Natural killer cell treated with Interleukin-12 subunit alpha and Interleukin-12 subunit beta and Interleukin-15 and Interleukin-18, amount 100 ng/mL, for 72 hours (primary cell): Measurements from ENCODE around the gene CNNM1. TPM values are rescaled to one million over a fixed set of nuclear protein-coding genes. Genes with fewer than 3 reads are reported as not detected.

Source experiments
- ATAC-seq, 2 donors: fragments of 150-1000 bp; cut with Tn5 transposase in 1 of 2; sonication (Bioruptor Pico), chemical (Tn5 transposase) in 1 of 2; 2 replicates each; pipeline ENCODE4 v1.10.0; 2021
- DNase-seq: peaks from one replicate; pipeline ENCODE4 v3.0.0; 2022; ENCODE audit warnings: low spot score
- H3K27ac Mint-ChIP-seq, 2 donors: 1 replicate in 1 of 2; 2 replicates in 1 of 2; pipeline ENCODE4 v1.8.0; 2022; ENCODE audit warnings: mixed read lengths in 2 of 2, mild to moderate bottlenecking in 1 of 2, moderate library complexity in 1 of 2
- H3K27me3 Mint-ChIP-seq, 2 donors: 1 replicate in 1 of 2; 2 replicates in 1 of 2; pipeline ENCODE4 v1.8.0; 2022; ENCODE audit warnings: mixed read lengths in 2 of 2
- H3K36me3 Mint-ChIP-seq: one replicate; pipeline ENCODE4 v1.8.0; 2022; ENCODE audit warnings: mixed read lengths
- H3K4me1 Mint-ChIP-seq, 2 donors: 1 replicate in 1 of 2; 2 replicates in 1 of 2; pipeline ENCODE4 v1.8.0; 2022; ENCODE audit warnings: low read depth in 2 of 2, mixed read lengths in 2 of 2, mild to moderate bottlenecking in 1 of 2
- H3K4me3 Mint-ChIP-seq: one replicate; pipeline ENCODE4 v1.8.0; 2022; ENCODE audit warnings: mixed read lengths
- H3K9me3 Mint-ChIP-seq: 2 replicates; pipeline ENCODE4 v1.8.0; 2022; ENCODE audit warnings: mixed read lengths
- total RNA-seq, 2 donors: library from RNA; stranded (reverse); gene quantifications; one replicate each; pipeline ENCODE4 v1.2.3, GENCODE V29; 2022

CNNM1 gene
- total RNA-seq, 2 donors from 2014 or later, result not detected

DNA sequence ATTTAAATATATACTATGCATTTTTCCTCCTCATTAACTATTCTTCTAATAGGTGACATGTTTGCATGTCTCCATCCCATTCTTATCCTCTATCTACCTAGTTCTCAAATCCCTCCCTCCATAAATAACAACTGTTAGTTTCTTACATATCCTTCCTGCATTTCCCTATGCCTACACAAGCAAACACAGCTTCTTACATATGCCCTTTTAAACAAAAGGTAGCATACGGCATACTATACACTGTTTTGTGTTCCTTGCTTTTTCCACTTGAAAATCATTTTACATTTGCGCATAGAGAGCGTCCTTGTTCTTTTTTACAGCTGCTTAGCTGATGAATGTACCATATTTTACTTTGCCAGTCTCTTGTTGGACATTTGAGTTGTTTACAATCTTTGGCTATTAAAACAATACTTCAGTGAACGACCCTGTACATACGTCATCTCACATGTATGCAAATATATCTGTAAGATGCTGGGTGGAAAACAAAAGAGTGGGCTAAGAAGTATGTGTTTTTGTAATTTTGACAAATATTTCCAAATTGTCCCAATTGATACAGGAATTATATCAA lies 93.5 kb downstream of the CNNM1 start:
- no peaks in the 10 kb centered on the region for H3K9me3 Mint-ChIP-seq
- no peak for DNase-seq
- peaks cover 0 to 2% of the 10 kb centered on the region in 2 donors for H3K4me1 Mint-ChIP-seq
- no peak overlapping the region for H3K4me3 Mint-ChIP-seq
- ATAC-seq, result no peak
- no peak overlapping the region for H3K27ac Mint-ChIP-seq
- no peaks in the 10 kb centered on the region for H3K27me3 Mint-ChIP-seq
- H3K36me3 Mint-ChIP-seq, result peaks cover 23% of the 10 kb centered on the region

DNA sequence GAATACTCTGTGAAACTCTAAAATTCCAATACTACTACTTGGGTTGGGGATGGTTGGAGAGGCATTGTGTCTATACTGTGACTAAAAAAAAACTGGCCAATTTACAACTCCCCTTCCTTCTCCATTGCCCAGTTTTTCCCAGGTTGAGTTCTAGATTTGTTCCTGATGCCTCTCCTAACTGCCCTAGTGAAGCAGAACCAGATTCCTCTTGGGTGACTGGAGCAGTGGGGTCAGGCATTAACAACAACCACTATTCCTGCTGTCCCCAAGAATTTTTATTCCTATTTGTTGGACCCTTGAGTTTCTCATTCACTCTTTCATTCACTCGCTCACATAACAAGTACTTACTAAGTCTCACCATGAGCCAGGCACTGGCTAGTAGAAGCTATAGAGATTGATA lies 95.5 kb downstream of the CNNM1 start:
- H3K27ac Mint-ChIP-seq, result no peak overlapping the region
- DNase-seq (no peak), ATAC-seq (no peak)
- no peaks in the 10 kb centered on the region for H3K27me3 Mint-ChIP-seq
- H3K36me3 Mint-ChIP-seq, result peaks cover 10% of the 10 kb centered on the region
- no peaks in the 10 kb centered on the region for H3K9me3 Mint-ChIP-seq
- no peak overlapping the region for H3K4me3 Mint-ChIP-seq
- H3K4me1 Mint-ChIP-seq, result peaks cover 9 to 11% of the 10 kb centered on the region in 2 donors

DNA sequence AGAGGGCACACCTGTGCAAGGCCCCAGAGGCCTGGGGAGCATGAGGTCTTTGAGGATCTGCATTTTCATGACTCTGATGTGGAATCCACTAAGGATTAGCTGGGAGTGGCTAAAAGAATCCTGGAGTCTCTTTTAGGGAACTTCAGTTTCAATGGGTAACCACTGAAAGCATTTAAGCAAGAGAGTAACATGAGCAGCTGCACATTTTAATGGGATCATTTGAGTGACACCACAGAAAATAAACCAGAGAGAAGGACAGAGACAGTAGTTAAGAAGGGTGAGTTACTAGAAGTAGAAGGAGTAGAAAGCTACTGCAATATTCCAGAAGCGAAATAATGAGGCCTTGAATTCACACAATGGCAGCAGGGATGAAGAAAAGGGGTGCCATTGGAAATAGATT lies 96.0 kb downstream of the CNNM1 start:
- H3K27me3 Mint-ChIP-seq, result no peaks in the 10 kb centered on the region
- H3K4me1 Mint-ChIP-seq, result peaks cover 15 to 17% of the 10 kb centered on the region in 2 donors
- no peak for DNase-seq
- H3K27ac Mint-ChIP-seq, result no peak overlapping the region
- H3K9me3 Mint-ChIP-seq, result no peaks in the 10 kb centered on the region
- ATAC-seq, result no peak
- H3K4me3 Mint-ChIP-seq, result no peak overlapping the region
- H3K36me3 Mint-ChIP-seq, result peaks cover 10% of the 10 kb centered on the region

DNA sequence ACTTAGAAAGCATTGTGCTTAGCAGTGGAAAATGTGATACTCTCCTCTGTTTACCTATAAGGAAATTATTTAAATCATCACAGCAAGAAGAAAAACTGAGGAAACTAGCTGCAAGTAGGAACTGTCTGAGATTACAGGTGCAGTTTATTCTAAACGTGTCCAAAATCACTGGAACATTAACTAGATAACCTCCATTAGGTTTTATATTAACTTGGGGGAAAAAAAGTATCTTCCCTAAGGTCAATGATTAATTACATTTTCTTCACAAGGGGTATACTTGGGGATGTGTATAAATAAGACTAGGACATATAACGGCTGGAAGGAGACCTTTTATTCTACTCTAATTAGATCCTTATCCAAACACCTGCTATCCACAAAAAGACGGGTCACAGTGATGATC lies 97.5 kb downstream of the CNNM1 start:
- Mint-ChIP-seq H3K9me3 (no peaks in the 10 kb centered on the region), H3K4me3 (no peak overlapping the region), H3K36me3 (peaks cover 10% of the 10 kb centered on the region), H3K27me3 (no peaks in the 10 kb centered on the region), H3K27ac (no peak overlapping the region), H3K4me1 (peaks cover 25 to 26% of the 10 kb centered on the region in 2 donors)
- no peak for DNase-seq
- ATAC-seq, result no peak

DNA sequence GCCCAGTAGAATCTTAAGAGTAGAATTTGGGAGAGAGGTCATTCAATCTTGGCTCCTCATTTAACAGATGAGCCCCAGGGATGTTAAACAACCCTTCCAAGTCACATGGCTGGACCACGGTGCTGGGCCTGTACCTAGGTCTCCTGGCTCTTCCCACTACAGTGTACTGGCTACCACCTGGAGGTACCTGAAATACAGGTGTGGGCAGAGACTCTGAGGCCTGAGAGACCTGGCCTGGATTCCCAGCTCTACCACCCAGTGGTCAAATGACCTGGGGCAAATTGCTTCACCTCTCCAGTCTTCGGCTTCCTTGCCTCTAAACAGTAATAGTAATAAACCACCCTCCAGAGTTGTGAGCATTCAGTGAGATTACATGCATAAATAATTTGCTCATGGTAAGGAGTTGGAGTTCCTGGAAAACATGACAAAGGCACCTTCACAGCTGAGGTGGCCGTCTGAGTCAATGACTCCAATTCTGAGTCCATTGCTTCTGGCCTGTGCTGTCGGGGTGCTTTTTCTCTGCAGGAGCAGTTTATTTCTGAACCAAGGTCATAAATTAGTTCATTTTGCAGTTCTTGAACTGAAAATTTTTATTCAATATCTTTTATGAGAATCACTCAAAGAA lies 98.5 kb downstream of the CNNM1 start:
- Mint-ChIP-seq H3K4me3 (no peak overlapping the region), H3K27me3 (no peaks in the 10 kb centered on the region), H3K36me3 (peaks cover 10% of the 10 kb centered on the region), H3K9me3 (no peaks in the 10 kb centered on the region), H3K4me1 (peaks cover 29 to 34% of the 10 kb centered on the region in 2 donors), H3K27ac (no peak overlapping the region)
- DNase-seq, result no peak
- ATAC-seq, result no peak

DNA sequence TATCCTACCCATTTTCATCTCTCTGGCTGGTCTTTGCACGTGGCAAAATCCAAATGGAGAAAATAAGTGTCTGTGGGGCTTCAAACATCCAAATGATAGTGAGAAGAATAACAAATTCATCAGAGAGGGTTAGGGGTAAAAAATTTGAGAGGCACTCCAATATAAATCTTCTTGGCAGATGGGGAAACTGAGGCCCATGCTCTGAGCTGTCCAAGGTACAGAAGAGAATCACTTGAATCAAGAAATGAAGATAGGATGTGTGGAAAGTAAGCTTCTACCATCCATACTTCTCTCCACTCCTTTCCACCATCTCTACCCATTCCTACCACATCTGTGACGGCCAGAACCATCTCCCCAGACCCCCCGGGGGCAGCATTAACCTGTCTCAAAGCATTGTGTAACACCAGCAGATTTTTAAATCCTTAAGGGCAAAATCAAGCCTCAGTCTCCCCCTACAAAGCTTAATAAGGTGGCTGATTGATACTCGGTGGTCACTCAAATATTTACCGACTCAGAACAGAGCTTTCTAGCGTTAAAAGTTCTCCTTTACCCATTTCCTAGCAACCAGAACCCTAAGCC lies 100.5 kb downstream of the CNNM1 start:
- no peak for DNase-seq
- no peak for ATAC-seq
- peaks cover 9% of the 10 kb centered on the region for H3K36me3 Mint-ChIP-seq
- peak overlapping the region; percentile 86 to 96 for H3K27ac Mint-ChIP-seq
- no peaks in the 10 kb centered on the region for H3K9me3 Mint-ChIP-seq
- no peaks in the 10 kb centered on the region for H3K27me3 Mint-ChIP-seq
- peaks cover 35 to 38% of the 10 kb centered on the region in 2 donors for H3K4me1 Mint-ChIP-seq
- H3K4me3 Mint-ChIP-seq, result peak overlapping the region; percentile 100

DNA sequence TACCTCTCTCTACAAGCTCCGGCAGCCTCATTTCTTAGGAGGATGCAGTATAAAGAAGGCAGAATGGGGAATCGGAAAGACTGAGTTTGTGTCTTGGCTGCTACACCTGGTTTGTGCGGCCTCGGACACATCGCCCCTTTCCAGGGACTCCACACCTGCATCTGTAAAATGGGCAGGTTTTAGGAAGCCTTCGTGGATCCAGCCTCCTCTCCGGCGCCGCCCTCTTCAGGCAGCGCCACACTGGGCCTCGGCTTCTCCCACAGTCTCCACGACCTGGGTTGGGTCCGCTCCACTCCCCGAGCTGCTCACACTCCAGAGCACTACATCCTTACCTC lies 100.9 kb downstream of the CNNM1 start:
- H3K9me3 Mint-ChIP-seq, result no peaks in the 10 kb centered on the region
- H3K36me3 Mint-ChIP-seq, result peaks cover 4% of the 10 kb centered on the region
- peak; percentile 3 to 10 for ATAC-seq
- H3K27me3 Mint-ChIP-seq, result no peaks in the 10 kb centered on the region
- peak overlapping the region; percentile 86 to 96 for H3K27ac Mint-ChIP-seq
- H3K4me1 Mint-ChIP-seq, result peaks cover 36 to 40% of the 10 kb centered on the region in 2 donors
- peak overlapping the region; percentile 100 for H3K4me3 Mint-ChIP-seq
- DNase-seq, result no peak

DNA sequence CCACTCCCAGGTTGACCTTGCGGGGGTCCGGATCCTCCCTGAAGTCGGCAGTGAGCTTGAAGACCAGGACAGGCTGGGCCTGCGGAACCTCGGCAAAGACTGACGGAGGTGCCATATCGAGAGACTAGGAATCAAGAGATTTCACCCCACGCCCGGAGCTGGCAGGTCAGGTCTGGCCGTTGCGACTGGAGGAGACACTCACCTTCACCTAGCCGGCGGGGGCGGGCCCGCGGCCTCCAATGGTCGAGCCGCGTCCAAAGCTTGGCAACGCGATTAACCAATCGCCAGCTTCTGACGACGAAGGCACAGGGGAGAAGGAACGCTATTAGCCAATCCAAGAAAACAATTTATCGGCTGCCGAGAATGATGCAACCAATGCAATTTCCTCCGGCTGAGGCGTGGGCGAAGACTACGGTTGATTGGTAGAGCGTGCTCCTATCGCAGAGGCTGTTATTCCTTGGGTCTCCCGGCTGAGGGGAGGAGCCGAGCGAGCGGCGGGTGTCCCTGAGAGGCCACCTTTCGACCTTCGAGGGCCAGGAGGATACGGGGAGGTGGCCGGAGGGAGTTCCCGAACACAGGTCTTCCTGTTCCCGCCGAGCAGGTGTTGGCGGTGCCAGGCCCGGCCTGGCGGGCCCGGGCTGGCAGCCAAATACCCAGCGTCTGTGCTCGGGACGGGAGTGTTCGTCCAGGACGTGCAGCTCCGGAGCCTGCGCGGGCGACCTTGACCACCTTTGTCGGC lies 101.5 kb downstream of the CNNM1 start, which contains the start of gene GOT1:
TSS of gene GOT1 (minus strand) at position 174 of the 739 bp plus-strand sequence. CDS start at position 115, 59 bp downstream.
- Mint-ChIP-seq H3K27me3 (no peaks in the 10 kb centered on the region), H3K9me3 (no peaks in the 10 kb centered on the region), H3K36me3 (no peaks in the 10 kb centered on the region), H3K27ac (peak within 1 kb of the TSS; percentile 86 to 96), H3K4me3 (peak within 1 kb of the TSS; percentile 100), H3K4me1 (peaks cover 36 to 40% of the 10 kb centered on the region in 2 donors)
- peak; percentile 97 for ATAC-seq
- DNase-seq, result peak; percentile 94

DNA sequence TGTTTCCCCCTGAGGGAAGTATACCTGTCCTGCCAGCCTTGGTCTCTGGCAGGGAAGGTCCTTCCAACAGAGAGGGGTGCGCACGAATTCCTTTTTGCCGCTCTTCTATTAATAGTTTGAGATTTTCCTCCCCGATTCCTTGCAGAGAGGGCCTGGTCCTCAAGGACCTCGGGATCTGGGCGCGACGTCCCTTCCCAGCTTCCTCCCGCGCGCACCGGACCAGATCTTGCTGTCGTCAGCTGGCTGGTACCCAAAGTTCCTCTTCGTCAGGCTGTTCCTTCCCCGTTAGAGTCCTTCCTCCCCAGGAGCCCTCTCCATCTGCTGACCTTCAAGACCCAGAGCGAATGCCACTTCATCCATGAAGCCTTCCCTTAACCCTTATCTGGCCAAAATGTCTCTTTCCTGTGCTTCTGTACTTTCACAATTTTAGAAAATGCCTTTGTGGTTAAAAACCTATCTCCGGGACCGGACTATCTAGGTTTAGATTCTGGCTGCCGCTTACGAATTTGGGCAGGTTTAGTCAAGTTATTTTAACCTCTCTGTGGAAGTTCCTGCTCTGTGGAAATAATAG lies 102.1 kb downstream of the CNNM1 start:
- Mint-ChIP-seq H3K4me3 (peak overlapping the region; percentile 100), H3K9me3 (no peaks in the 10 kb centered on the region), H3K27ac (peak overlapping the region; percentile 86 to 96), H3K36me3 (no peaks in the 10 kb centered on the region), H3K4me1 (peaks cover 36 to 40% of the 10 kb centered on the region in 2 donors), H3K27me3 (no peaks in the 10 kb centered on the region)
- ATAC-seq, result no peak
- no peak for DNase-seq

DNA sequence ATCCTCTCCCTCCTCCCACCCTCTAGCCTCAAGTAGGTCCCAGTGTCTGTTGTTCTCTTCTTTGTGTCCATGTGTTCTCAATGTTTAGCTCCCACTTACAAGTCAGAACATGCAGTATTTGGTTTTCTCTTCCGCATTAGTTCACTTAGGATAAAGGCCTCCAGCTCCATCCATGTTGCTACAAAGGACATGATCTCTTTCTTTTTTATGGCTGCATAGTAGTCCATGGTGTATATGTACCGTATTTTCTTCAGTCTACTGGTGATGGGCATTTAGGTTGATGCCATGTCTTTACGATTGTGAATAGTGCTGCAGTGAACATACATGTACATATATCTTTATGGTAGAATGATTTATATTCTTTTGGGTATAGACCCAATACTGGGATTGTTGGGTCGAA lies 102.9 kb downstream of the CNNM1 start:
- H3K4me1 Mint-ChIP-seq, result peaks cover 36 to 40% of the 10 kb centered on the region in 2 donors

DNA sequence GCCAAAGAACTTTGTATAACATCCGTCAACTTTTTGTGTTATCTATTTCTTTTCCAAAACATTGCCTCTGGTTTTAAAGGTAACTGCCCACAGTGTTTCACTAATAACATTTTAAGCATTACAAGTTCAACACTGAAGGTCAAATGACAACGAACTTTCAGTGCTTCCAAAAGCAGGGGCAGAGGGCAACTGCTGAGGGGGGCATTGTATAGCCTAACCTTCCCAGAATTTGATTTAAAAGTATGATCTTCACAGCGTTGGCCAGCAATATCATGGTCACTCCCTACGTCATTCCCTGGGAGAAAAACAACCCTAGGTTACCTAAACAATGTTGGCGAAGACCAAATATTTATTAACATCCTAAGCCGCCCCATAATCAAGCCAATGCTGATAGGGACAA lies 103.7 kb downstream of the CNNM1 start:
- Mint-ChIP-seq H3K36me3 (no peaks in the 10 kb centered on the region), H3K4me1 (peaks cover 36 to 40% of the 10 kb centered on the region in 2 donors), H3K27me3 (no peaks in the 10 kb centered on the region), H3K4me3 (no peak overlapping the region), H3K9me3 (no peaks in the 10 kb centered on the region), H3K27ac (no peak overlapping the region)
- DNase-seq, result no peak
- no peak for ATAC-seq

More for the DNA sequence above, 102.9 kb downstream of the CNNM1 start:
- H3K9me3 Mint-ChIP-seq, result no peaks in the 10 kb centered on the region
- no peaks in the 10 kb centered on the region for H3K27me3 Mint-ChIP-seq
- ATAC-seq (no peak), DNase-seq (no peak)
- peak overlapping the region; percentile 86 to 96 for H3K27ac Mint-ChIP-seq
- H3K36me3 Mint-ChIP-seq, result no peaks in the 10 kb centered on the region
- H3K4me3 Mint-ChIP-seq, result peak overlapping the region; percentile 100

DNA sequence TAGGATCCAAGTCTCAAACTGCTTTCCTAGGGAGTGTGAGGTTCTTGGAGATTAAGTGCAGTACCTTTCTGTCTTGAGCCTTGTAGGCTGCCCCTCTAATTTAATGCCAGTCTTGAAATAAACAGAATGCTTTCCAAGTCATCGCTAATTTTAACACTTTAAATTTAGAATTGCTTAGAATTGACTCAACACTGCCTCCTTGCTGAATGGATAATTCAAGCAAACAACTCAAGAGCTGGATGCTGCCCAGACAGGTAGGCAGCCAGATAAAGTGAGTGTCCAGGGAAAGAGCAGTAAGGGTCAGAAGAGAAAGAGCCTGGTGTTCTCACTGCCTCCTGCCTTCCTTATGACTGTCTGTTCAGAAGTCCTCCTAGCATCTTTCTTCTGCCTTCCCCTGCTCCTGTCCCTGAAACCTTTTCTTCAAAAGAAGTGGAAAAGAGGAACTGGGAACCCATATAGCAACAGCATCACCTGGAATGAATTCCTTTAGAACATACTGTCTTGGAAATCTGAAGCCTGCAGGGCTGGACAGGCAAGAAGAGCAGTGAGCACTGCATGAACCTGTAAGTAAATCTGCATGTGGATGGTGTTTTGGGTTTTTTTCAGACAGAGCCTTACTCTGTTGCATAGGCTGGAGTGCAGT lies 104.3 kb downstream of the CNNM1 start:
- Mint-ChIP-seq H3K9me3 (no peaks in the 10 kb centered on the region), H3K27ac (no peak overlapping the region), H3K4me3 (no peak overlapping the region), H3K36me3 (no peaks in the 10 kb centered on the region), H3K4me1 (peaks cover 36 to 40% of the 10 kb centered on the region in 2 donors), H3K27me3 (no peaks in the 10 kb centered on the region)
- no peak for DNase-seq
- ATAC-seq, result no peak

DNA sequence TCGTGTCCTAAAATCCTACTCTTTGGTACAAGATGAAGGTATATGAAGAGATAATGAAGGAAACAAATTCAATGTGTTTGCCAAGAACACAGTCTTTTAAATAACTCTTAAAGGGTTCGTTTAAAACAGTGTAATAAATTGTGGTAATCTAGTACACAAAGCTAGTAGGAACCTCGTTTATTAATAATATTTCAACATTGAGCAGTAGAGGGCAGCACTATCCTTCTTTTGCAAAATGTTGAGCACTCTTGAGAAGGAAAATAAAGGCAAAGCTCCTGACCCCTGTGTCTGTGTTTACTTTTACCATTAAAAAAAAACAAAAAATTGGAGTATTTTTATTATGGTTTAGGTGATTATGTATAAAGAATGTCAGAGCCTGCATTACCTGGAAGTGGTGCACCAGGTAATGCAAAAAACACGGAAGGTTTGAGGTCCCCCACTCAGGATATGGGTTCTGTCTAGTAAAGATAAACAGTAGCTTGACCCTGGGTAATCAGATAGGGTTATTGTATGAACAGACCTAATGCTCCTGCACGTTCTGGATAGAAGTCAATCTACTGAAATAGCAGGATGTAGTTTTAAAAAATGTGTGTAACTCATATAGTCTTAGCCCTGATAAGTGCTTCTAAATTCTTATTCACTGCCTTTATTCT lies 107.0 kb downstream of the CNNM1 start:
- no peak overlapping the region for H3K27ac Mint-ChIP-seq
- DNase-seq (no peak), ATAC-seq (no peak)
- no peaks in the 10 kb centered on the region for H3K9me3 Mint-ChIP-seq
- H3K36me3 Mint-ChIP-seq, result no peaks in the 10 kb centered on the region
- H3K27me3 Mint-ChIP-seq, result no peaks in the 10 kb centered on the region
- no peak overlapping the region for H3K4me3 Mint-ChIP-seq
- H3K4me1 Mint-ChIP-seq, result peaks cover 18 to 19% of the 10 kb centered on the region in 2 donors
